ENCODE measurements around the gene TRIM7. TPM values are rescaled to one million over a fixed set of nuclear protein-coding genes. Genes with fewer than 3 reads are reported as not detected.

Gene TRIM7
- total and polyA plus RNA-seq, 2 donors: 0.38 to 5.3 TPM

- Histone ChIP-seq H3K27ac (ENCODE audit: low read depth in 1 of 2, low read length in 1 of 2) (peak within 1 kb of the TSS; percentile 94 to 98), H3K27me3 (ENCODE audit: control insufficient read depth in 2 of 2, insufficient read depth in 1 of 2, low read length in 1 of 2) (peaks cover 0 to 31% of the 10 kb centered on the region in 2 donors), H3K4me1 (ENCODE audit: control insufficient read depth in 2 of 2, insufficient read depth in 2 of 2, low read length in 2 of 2) (peaks cover 19 to 46% of the 10 kb centered on the region in 2 donors), H3K4me3 (ENCODE audit: low read length in 2 of 2) (peak within 1 kb of the TSS; percentile 64 to 91), H3K9me3 (ENCODE audit: control insufficient read depth in 2 of 2, insufficient read depth in 1 of 2, low read length in 1 of 2) (peaks cover 0 to 4% of the 10 kb centered on the region in 2 donors), H3K36me3 (ENCODE audit: control insufficient read depth in 2 of 2, insufficient read depth in 2 of 2, low read length in 1 of 2) (peaks cover 3 to 13% of the 10 kb centered on the region in 2 donors)
- peak; percentile 89 to 99 (median 96) for DNase-seq (ENCODE audit: low read depth in 6 of 9, low spot score in 9 of 9)
- under 1% methylated on average over 59 of the region's 59 CpGs for WGBS
These were observed 18.2 kb upstream of the TRIM7 start, which contains the start of gene TRIM41 for GRCh38 chr5:181223058-181223728. TRIM41 (plus strand) TSS chr5:181223281; CDS start chr5:181224000, 719 bp downstream.

GRCh38 chr5:181222630-181223057 lies 17.6 kb upstream of the TRIM7 start:
- H3K4me3 ChIP-seq (ENCODE audit: low read length in 2 of 2): peak overlapping the region; percentile 64 to 91
- H3K4me1 ChIP-seq (ENCODE audit: control insufficient read depth in 2 of 2, insufficient read depth in 2 of 2, low read length in 2 of 2): peaks cover 24 to 50% of the 10 kb centered on the region in 2 donors
- under 1% methylated on average over 18 of the region's 18 CpGs for WGBS
- H3K9me3 ChIP-seq (ENCODE audit: control insufficient read depth in 2 of 2, insufficient read depth in 1 of 2, low read length in 1 of 2): peaks cover 0 to 4% of the 10 kb centered on the region in 2 donors
- H3K36me3 ChIP-seq (ENCODE audit: control insufficient read depth in 2 of 2, insufficient read depth in 2 of 2, low read length in 1 of 2): peaks cover under 1 to 9% of the 10 kb centered on the region in 2 donors
- peaks cover 0 to 36% of the 10 kb centered on the region in 2 donors for H3K27me3 ChIP-seq (ENCODE audit: control insufficient read depth in 2 of 2, insufficient read depth in 1 of 2, low read length in 1 of 2)
- DNase-seq (ENCODE audit: low read depth in 6 of 9, low spot score in 9 of 9): no peak
- H3K27ac ChIP-seq (ENCODE audit: low read depth in 1 of 2, low read length in 1 of 2): peak overlapping the region; percentile 94 to 98

- 8% methylated on average over 50 of the region's 50 CpGs for WGBS
- Histone ChIP-seq H3K4me1 (ENCODE audit: control insufficient read depth in 2 of 2, insufficient read depth in 2 of 2, low read length in 2 of 2) (peaks cover 28 to 55% of the 10 kb centered on the region in 2 donors), H3K4me3 (ENCODE audit: low read length in 2 of 2) (peak overlapping the region; percentile 64 to 91), H3K9me3 (ENCODE audit: control insufficient read depth in 2 of 2, insufficient read depth in 1 of 2, low read length in 1 of 2) (peaks cover 0 to 4% of the 10 kb centered on the region in 2 donors), H3K27ac (ENCODE audit: low read depth in 1 of 2, low read length in 1 of 2) (peak overlapping the region; percentile 94 to 98), H3K27me3 (ENCODE audit: control insufficient read depth in 2 of 2, insufficient read depth in 1 of 2, low read length in 1 of 2) (peaks cover 3 to 43% of the 10 kb centered on the region in 2 donors), H3K36me3 (ENCODE audit: control insufficient read depth in 2 of 2, insufficient read depth in 2 of 2, low read length in 1 of 2) (peaks cover 0 to 6% of the 10 kb centered on the region in 2 donors)
- peak; percentile 77 to 96 (median 86) for DNase-seq (ENCODE audit: low read depth in 6 of 9, low spot score in 9 of 9)
These were observed 17.0 kb upstream of the TRIM7 start for GRCh38 chr5:181221792-181222629.

- H3K27ac ChIP-seq (ENCODE audit: low read depth in 1 of 2, low read length in 1 of 2): peak overlapping the region; percentile 94 to 98
- H3K27me3 ChIP-seq (ENCODE audit: control insufficient read depth in 2 of 2, insufficient read depth in 1 of 2, low read length in 1 of 2): peaks cover 3 to 50% of the 10 kb centered on the region in 2 donors
- no peak overlapping the region for H3K4me3 ChIP-seq (ENCODE audit: low read length in 2 of 2)
- 70% methylated on average over 27 of the region's 27 CpGs for WGBS
- H3K4me1 ChIP-seq (ENCODE audit: control insufficient read depth in 2 of 2, insufficient read depth in 2 of 2, low read length in 2 of 2): peaks cover 27 to 62% of the 10 kb centered on the region in 2 donors
- peaks cover 0 to 6% of the 10 kb centered on the region in 2 donors for H3K36me3 ChIP-seq (ENCODE audit: control insufficient read depth in 2 of 2, insufficient read depth in 2 of 2, low read length in 1 of 2)
- peaks cover 0 to 4% of the 10 kb centered on the region in 2 donors for H3K9me3 ChIP-seq (ENCODE audit: control insufficient read depth in 2 of 2, insufficient read depth in 1 of 2, low read length in 1 of 2)
- peak in 3 of 9 donors; percentile 56 to 72 (median 65) for DNase-seq (ENCODE audit: low read depth in 6 of 9, low spot score in 9 of 9)
These were observed 16.3 kb upstream of the TRIM7 start for GRCh38 chr5:181221105-181221791.

- DNase-seq (ENCODE audit: low read depth in 6 of 9, low spot score in 9 of 9): no peak
- Histone ChIP-seq H3K4me1 (ENCODE audit: control insufficient read depth in 2 of 2, insufficient read depth in 2 of 2, low read length in 2 of 2) (peaks cover 25 to 54% of the 10 kb centered on the region in 2 donors), H3K9me3 (ENCODE audit: control insufficient read depth in 2 of 2, insufficient read depth in 1 of 2, low read length in 1 of 2) (peaks cover 0 to 8% of the 10 kb centered on the region in 2 donors), H3K36me3 (ENCODE audit: control insufficient read depth in 2 of 2, insufficient read depth in 2 of 2, low read length in 1 of 2) (peaks cover 0 to 4% of the 10 kb centered on the region in 2 donors), H3K4me3 (ENCODE audit: low read length in 2 of 2) (no peak overlapping the region), H3K27me3 (ENCODE audit: control insufficient read depth in 2 of 2, insufficient read depth in 1 of 2, low read length in 1 of 2) (peaks cover 5 to 56% of the 10 kb centered on the region in 2 donors), H3K27ac (ENCODE audit: low read depth in 1 of 2, low read length in 1 of 2) (no peak overlapping the region)
- 98% methylated on average over 10 of the region's 10 CpGs for WGBS
These were observed 15.2 kb upstream of the TRIM7 start for GRCh38 chr5:181220178-181220515.

GRCh38 chr5:181219262-181220177 lies 14.5 kb upstream of the TRIM7 start:
- Histone ChIP-seq H3K27me3 (ENCODE audit: control insufficient read depth in 2 of 2, insufficient read depth in 1 of 2, low read length in 1 of 2) (peaks cover 6 to 61% of the 10 kb centered on the region in 2 donors), H3K4me3 (ENCODE audit: low read length in 2 of 2) (no peak overlapping the region), H3K27ac (ENCODE audit: low read depth in 1 of 2, low read length in 1 of 2) (no peak overlapping the region), H3K4me1 (ENCODE audit: control insufficient read depth in 2 of 2, insufficient read depth in 2 of 2, low read length in 2 of 2) (peaks cover 19 to 48% of the 10 kb centered on the region in 2 donors), H3K9me3 (ENCODE audit: control insufficient read depth in 2 of 2, insufficient read depth in 1 of 2, low read length in 1 of 2) (peaks cover 0 to 8% of the 10 kb centered on the region in 2 donors), H3K36me3 (ENCODE audit: control insufficient read depth in 2 of 2, insufficient read depth in 2 of 2, low read length in 1 of 2) (no peaks in the 10 kb centered on the region)
- WGBS: 89% methylated on average over 49 of the region's 49 CpGs
- DNase-seq (ENCODE audit: low read depth in 6 of 9, low spot score in 9 of 9): no peak

GRCh38 chr5:181218795-181219124 lies 13.8 kb upstream of the TRIM7 start:
- H3K27me3 ChIP-seq (ENCODE audit: control insufficient read depth in 2 of 2, insufficient read depth in 1 of 2, low read length in 1 of 2): peaks cover 7 to 68% of the 10 kb centered on the region in 2 donors
- H3K27ac ChIP-seq (ENCODE audit: low read depth in 1 of 2, low read length in 1 of 2): no peak overlapping the region
- H3K9me3 ChIP-seq (ENCODE audit: control insufficient read depth in 2 of 2, insufficient read depth in 1 of 2, low read length in 1 of 2): peaks cover 0 to 11% of the 10 kb centered on the region in 2 donors
- peaks cover 18 to 41% of the 10 kb centered on the region in 2 donors for H3K4me1 ChIP-seq (ENCODE audit: control insufficient read depth in 2 of 2, insufficient read depth in 2 of 2, low read length in 2 of 2)
- 34% methylated on average over 10 of the region's 10 CpGs for WGBS
- DNase-seq (ENCODE audit: low read depth in 6 of 9, low spot score in 9 of 9): no peak
- H3K36me3 ChIP-seq (ENCODE audit: control insufficient read depth in 2 of 2, insufficient read depth in 2 of 2, low read length in 1 of 2): no peaks in the 10 kb centered on the region
- peak overlapping the region in 1 of 2 donors; percentile 32 for H3K4me3 ChIP-seq (ENCODE audit: low read length in 2 of 2)

- DNase-seq (ENCODE audit: low read depth in 6 of 9, low spot score in 9 of 9): no peak
- Histone ChIP-seq H3K27me3 (ENCODE audit: control insufficient read depth in 2 of 2, insufficient read depth in 1 of 2, low read length in 1 of 2) (peaks cover 7 to 79% of the 10 kb centered on the region in 2 donors), H3K27ac (ENCODE audit: low read depth in 1 of 2, low read length in 1 of 2) (peak overlapping the region in 1 of 2 donors; percentile 75), H3K4me1 (ENCODE audit: control insufficient read depth in 2 of 2, insufficient read depth in 2 of 2, low read length in 2 of 2) (peaks cover 18 to 41% of the 10 kb centered on the region in 2 donors), H3K36me3 (ENCODE audit: control insufficient read depth in 2 of 2, insufficient read depth in 2 of 2, low read length in 1 of 2) (no peaks in the 10 kb centered on the region), H3K9me3 (ENCODE audit: control insufficient read depth in 2 of 2, insufficient read depth in 1 of 2, low read length in 1 of 2) (peaks cover 0 to 11% of the 10 kb centered on the region in 2 donors), H3K4me3 (ENCODE audit: low read length in 2 of 2) (peak overlapping the region; percentile 11 to 51)
- WGBS: 2% methylated on average over 13 of the region's 13 CpGs
These were observed 12.7 kb upstream of the TRIM7 start for GRCh38 chr5:181217803-181218062.

All from thymus (tissue), 11 donors.